OCI-LY7 (cell line): ENCODE results near the gene KRT75. TPM values are rescaled to one million over a fixed set of nuclear protein-coding genes. Genes with fewer than 3 reads are reported as not detected.

Source experiments
- BruUV-seq: library from RNA; stranded (reverse); fragments of 400-500 nt; replicated peaks from 2 replicates; lab custom pipeline; 2021; lab: Mats Ljungman, UMichigan
- CTCF ChIA-PET: fragments of 300-600 bp; sonication (Branson Sonifier 250); formaldehyde crosslinking; loops from one replicate; lab custom pipeline; 2022; ENCODE audit warnings: antibody characterized with exemption; ENCODE audit not compliant: unreplicated experiment; lab: Charles Lee
- POLR2A ChIA-PET: fragments of 300-600 bp; sonication (Branson Sonifier 250); formaldehyde crosslinking; loops from one replicate; lab custom pipeline; 2022; ENCODE audit warnings: antibody characterized with exemption; lab: Charles Lee
- DNase-seq: peaks from one replicate; pipeline ENCODE4 v3.0.0-alpha.2; 2015; ENCODE audit warnings: low spot score
- H2AFZ ChIP-seq: fragments of 200-600 bp; sonication (generic), shearing (Covaris generic); 2 replicates; pipeline ENCODE4 v1.6.1; 2014; ENCODE audit warnings: mild to moderate bottlenecking, antibody characterized with exemption, low read length, moderate library complexity
- H3K27ac ChIP-seq: fragments of 200-600 bp; sonication (generic); 2 replicates; pipeline ENCODE4 v1.5.1; 2014; ENCODE audit warnings: mixed run types, low read depth, mild to moderate bottlenecking, moderate library complexity, low read length, inconsistent platforms; ENCODE audit not compliant: poor library complexity, severe bottlenecking
- H3K36me3 ChIP-seq: fragments of 200-600 bp; sonication (generic); 2 replicates; pipeline ENCODE4 v1.6.1; 2014; ENCODE audit warnings: mild to moderate bottlenecking, antibody characterized with exemption, low read length, moderate library complexity, mixed read lengths; ENCODE audit not compliant: insufficient read depth
- H3K4me1 ChIP-seq: fragments of 200-600 bp; sonication (generic); 2 replicates; pipeline ENCODE4 v1.5.1; 2014; ENCODE audit warnings: mild to moderate bottlenecking, low read length; ENCODE audit not compliant: insufficient read depth, poor library complexity, severe bottlenecking
- H3K4me2 ChIP-seq: fragments of 200-600 bp; sonication (generic); 2 replicates; pipeline ENCODE4 v1.6.1; 2014; ENCODE audit warnings: mild to moderate bottlenecking, low read length
- H3K4me3 ChIP-seq: fragments of 200-600 bp; sonication (generic); 2 replicates; pipeline ENCODE4 v1.5.1; 2014; ENCODE audit warnings: mild to moderate bottlenecking, low read depth, low read length; ENCODE audit not compliant: poor library complexity, severe bottlenecking
- H3K79me2 ChIP-seq: fragments of 200-600 bp; sonication (generic); 2 replicates; pipeline ENCODE4 v1.6.1; 2016; ENCODE audit warnings: low read depth, mild to moderate bottlenecking, low read length, moderate library complexity, mixed read lengths; ENCODE audit not compliant: insufficient read depth
- H3K9me2 ChIP-seq: fragments of 200-600 bp; sonication (generic); 2 replicates; pipeline ENCODE4 v1.6.1; 2016; ENCODE audit warnings: mild to moderate bottlenecking, low read length, mixed read lengths; ENCODE audit not compliant: insufficient read depth
- H3K9me3 ChIP-seq: fragments of 200-600 bp; sonication (generic); 2 replicates; pipeline ENCODE4 v1.6.1; 2014; ENCODE audit warnings: mild to moderate bottlenecking, mixed run types, low read length, mixed read lengths
- H4K20me1 ChIP-seq: fragments of 200-600 bp; sonication (generic); 2 replicates; pipeline ENCODE4 v1.6.1; 2014; ENCODE audit warnings: mild to moderate bottlenecking, antibody characterized with exemption, low read length, moderate library complexity, mixed read lengths; ENCODE audit not compliant: insufficient read depth
- EZH2phosphoT487 ChIP-seq: fragments of 200-600 bp; sonication (generic); IDR thresholded peaks from 2 replicates; pipeline ENCODE4 v1.6.1; 2018; ENCODE audit warnings: low read depth, borderline replicate concordance, mild to moderate bottlenecking, mixed run types, antibody characterized with exemption, low read length, moderate library complexity, mixed read lengths
- intact Hi-C: fragments of 100-400 bp; cut with micrococcal nuclease; formaldehyde crosslinking; loops from one replicate; pipeline ENCODE4 v1.10.0; 2022; ENCODE audit not compliant: unreplicated experiment
- total RNA-seq, 2 experiments: library from RNA; depleted of rRNA in 1 of 2; stranded (reverse); fragments of >200 nt in 1 of 2; shearing (Covaris generic) in 1 of 2; gene quantifications; 2 replicates each; pipeline ENCODE4 v1.2.3, GENCODE V29; 2014 to 2022
- TF ChIP-seq, protein P1 (sequence below): fragments of 200-600 bp; sonication (generic); conservative IDR thresholded peaks from 2 replicates; pipeline ENCODE4 v1.5.1; 2014; ENCODE audit warnings: mild to moderate bottlenecking, antibody characterized with exemption, low read length, moderate library complexity, mixed read lengths

The KRT75 gene
- total RNA-seq, 2 experiments from 2014 or later = not detected

- H3K4me2 ChIP-seq = no peak overlapping the region
- no peaks in the 10 kb centered on the region for H3K9me3 ChIP-seq
- H3K4me3 ChIP-seq = no peak overlapping the region
- CTCF ChIA-PET = no interaction called here
- no peak overlapping the region for H2AFZ ChIP-seq
- H3K79me2 ChIP-seq = no peaks in the 10 kb centered on the region
- no peaks in the 10 kb centered on the region for H4K20me1 ChIP-seq
- TF ChIP-seq, protein P1, sequence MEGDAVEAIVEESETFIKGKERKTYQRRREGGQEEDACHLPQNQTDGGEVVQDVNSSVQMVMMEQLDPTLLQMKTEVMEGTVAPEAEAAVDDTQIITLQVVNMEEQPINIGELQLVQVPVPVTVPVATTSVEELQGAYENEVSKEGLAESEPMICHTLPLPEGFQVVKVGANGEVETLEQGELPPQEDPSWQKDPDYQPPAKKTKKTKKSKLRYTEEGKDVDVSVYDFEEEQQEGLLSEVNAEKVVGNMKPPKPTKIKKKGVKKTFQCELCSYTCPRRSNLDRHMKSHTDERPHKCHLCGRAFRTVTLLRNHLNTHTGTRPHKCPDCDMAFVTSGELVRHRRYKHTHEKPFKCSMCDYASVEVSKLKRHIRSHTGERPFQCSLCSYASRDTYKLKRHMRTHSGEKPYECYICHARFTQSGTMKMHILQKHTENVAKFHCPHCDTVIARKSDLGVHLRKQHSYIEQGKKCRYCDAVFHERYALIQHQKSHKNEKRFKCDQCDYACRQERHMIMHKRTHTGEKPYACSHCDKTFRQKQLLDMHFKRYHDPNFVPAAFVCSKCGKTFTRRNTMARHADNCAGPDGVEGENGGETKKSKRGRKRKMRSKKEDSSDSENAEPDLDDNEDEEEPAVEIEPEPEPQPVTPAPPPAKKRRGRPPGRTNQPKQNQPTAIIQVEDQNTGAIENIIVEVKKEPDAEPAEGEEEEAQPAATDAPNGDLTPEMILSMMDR = no peak
- no peak for TF ChIP-seq EZH2phosphoT487
- no peak overlapping the region for H3K27ac ChIP-seq
- intact Hi-C loops = no loop called here
- no peaks in the 10 kb centered on the region for H3K4me1 ChIP-seq
- H3K36me3 ChIP-seq = no peaks in the 10 kb centered on the region
- DNase-seq = no peak
- no TSS peak for BruUV-seq
- POLR2A ChIA-PET = interaction anchor here (1.3 kb wide), 1 partner anchor 363 kb away, joined by 4 read pairs; no protein-coding TSS in a partner anchor
- no peaks in the 10 kb centered on the region for H3K9me2 ChIP-seq
Measured at GRCh38 chr12:52477651-52478050, 43.5 kb upstream of the KRT75 start.

DNA sequence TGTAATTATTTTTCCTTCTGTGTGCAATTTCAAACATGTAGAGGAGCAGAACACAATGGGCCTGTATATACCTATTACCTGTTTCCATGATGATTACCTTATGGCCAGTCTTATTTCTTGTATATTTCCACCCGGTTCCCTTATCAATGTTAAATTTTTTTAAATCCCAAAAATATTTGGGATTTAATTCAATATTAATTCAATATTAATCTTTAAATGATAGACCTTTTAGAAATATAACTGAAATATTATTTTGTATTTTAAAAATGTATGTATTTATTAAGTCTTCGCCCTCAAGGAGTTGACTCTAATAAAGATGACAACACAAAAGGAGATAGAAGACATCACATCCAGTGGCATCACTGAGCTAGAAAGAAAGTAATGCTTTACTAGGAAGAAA, 40.0 kb upstream of the KRT75 start:
- Histone ChIP-seq H3K27ac (no peak overlapping the region), H3K4me2 (no peak overlapping the region), H3K9me2 (no peaks in the 10 kb centered on the region), H3K36me3 (no peaks in the 10 kb centered on the region), H2AFZ (no peak overlapping the region), H3K4me3 (no peak overlapping the region), H3K4me1 (no peaks in the 10 kb centered on the region), H3K9me3 (no peaks in the 10 kb centered on the region), H4K20me1 (no peaks in the 10 kb centered on the region), H3K79me2 (no peaks in the 10 kb centered on the region)
- ChIA-PET CTCF (no interaction called here), POLR2A (no interaction called here)
- TF ChIP-seq, protein P1 = no peak
- TF ChIP-seq EZH2phosphoT487 = no peak
- no TSS peak for BruUV-seq
- intact Hi-C loops = no loop called here
- no peak for DNase-seq

GRCh38 chr12:52473768-52474167, 39.6 kb upstream of the KRT75 start, which contains the start of gene KRT6C:
Gene KRT6C (minus strand): TSS chr12:52473805. CDS start chr12:52473737, 68 bp downstream.
- no peaks in the 10 kb centered on the region for H3K9me2 ChIP-seq
- CTCF ChIA-PET = no interaction called here
- no peak within 1 kb of the TSS for H3K4me2 ChIP-seq
- H4K20me1 ChIP-seq = no peaks in the 10 kb centered on the region
- intact Hi-C loops = no loop called here
- BruUV-seq = no TSS peak
- POLR2A ChIA-PET = no interaction called here
- no peaks in the 10 kb centered on the region for H3K36me3 ChIP-seq
- H3K4me3 ChIP-seq = no peak within 1 kb of the TSS
- TF ChIP-seq EZH2phosphoT487 = no peak
- TF ChIP-seq, protein P1 = no peak
- no peaks in the 10 kb centered on the region for H3K4me1 ChIP-seq
- H3K9me3 ChIP-seq = no peaks in the 10 kb centered on the region
- H3K27ac ChIP-seq = no peak within 1 kb of the TSS
- no peak for DNase-seq
- H3K79me2 ChIP-seq = no peaks in the 10 kb centered on the region
- no peak within 1 kb of the TSS for H2AFZ ChIP-seq
